Uterus (tissue), 4 donors: ENCODE measurements around the gene SLC35B2. TPM values are rescaled to one million over a fixed set of nuclear protein-coding genes. Genes with fewer than 3 reads are reported as not detected.

Source experiments
- DNase-seq, 2 donors: peaks; one replicate each; pipeline ENCODE4 v3.0.0-alpha.2; 2019 to 2020
- H3K27ac ChIP-seq, 2 donors: fragments of 200-600 bp; sonication (generic); 1 replicate in 1 of 2; 2 replicates in 1 of 2; pipeline ENCODE4 v1.5.1; 2016 to 2018
- H3K27me3 ChIP-seq, 2 donors: fragments of 200-600 bp; sonication (generic); one replicate each; pipeline ENCODE4 v1.5.1; 2018 to 2019; ENCODE audit warnings: control low read depth in 1 of 2
- H3K36me3 ChIP-seq, 2 donors: fragments of 200-600 bp; sonication (generic); one replicate each; pipeline ENCODE4 v1.5.1; 2019; ENCODE audit warnings: control low read depth in 1 of 2
- H3K4me1 ChIP-seq, 2 donors: fragments of 200-600 bp; sonication (generic); one replicate each; pipeline ENCODE4 v1.5.1; 2018 to 2019; ENCODE audit warnings: control low read depth in 1 of 2
- H3K4me3 ChIP-seq, 2 donors: fragments of 200-600 bp; sonication (generic); 1 replicate in 1 of 2; 2 replicates in 1 of 2; pipeline ENCODE4 v1.5.1; 2018 to 2019; ENCODE audit warnings: mild to moderate bottlenecking in 1 of 2
- H3K9me3 ChIP-seq, 2 donors: fragments of 200-600 bp; sonication (generic); one replicate each; pipeline ENCODE4 v1.5.1; 2019; ENCODE audit warnings: control low read depth in 1 of 2
- CTCF ChIP-seq, 4 experiments: fragments of 200-600 bp in 2 of 4; fragments of 450-650 bp in 2 of 4; sonication (generic) in 2 of 4; IDR thresholded peaks; one replicate each; pipeline ENCODE4 v1.5.1; 2016 to 2019; ENCODE audit warnings: antibody characterized with exemption in 4 of 4, mild to moderate bottlenecking in 2 of 4, moderate library complexity in 1 of 4
- POLR2A ChIP-seq, 2 donors: fragments of 450-650 bp; IDR thresholded peaks; one replicate each; pipeline ENCODE4 v1.6.1; 2016; ENCODE audit warnings: antibody characterized with exemption in 2 of 2, mild to moderate bottlenecking in 1 of 2, moderate library complexity in 1 of 2
- intact Hi-C: fragments of 100-400 bp; cut with DNase I; formaldehyde crosslinking; loops from one replicate; pipeline ENCODE4 v1.15.1; 2023; ENCODE audit warnings: low total_unique reads
- total RNA-seq, 4 donors: library from RNA; depleted of rRNA in 3 of 4; stranded (reverse); fragments of >200 nt in 3 of 4; gene quantifications; one replicate each; pipeline versions ENCODE4 v1.1.0 to v1.2.4, GENCODE V29; 2014 to 2023
- donor health status: DM: yes; HTN: yes; CAD: no.

SLC35B2 gene
- total RNA-seq, 4 donors from 2014 or later: 5.9 to 39.5 (median 28.5) TPM

GRCh38 chr6:44260451-44261297, 3.3 kb upstream of the SLC35B2 start:
- peaks cover 0 to 27% of the 10 kb centered on the region in 2 donors for H3K4me1 ChIP-seq
- no peak overlapping the region for H3K4me3 ChIP-seq
- no peak overlapping the region for H3K27ac ChIP-seq
- no peaks in the 10 kb centered on the region for H3K36me3 ChIP-seq
- no peak for TF ChIP-seq POLR2A (IDR thresholded peaks at IDR 0.05)
- no peak for TF ChIP-seq CTCF (IDR thresholded peaks at IDR 0.05)
- DNase-seq: no peak
- no peaks in the 10 kb centered on the region for H3K27me3 ChIP-seq
- H3K9me3 ChIP-seq: no peaks in the 10 kb centered on the region
- intact Hi-C loops: no loop called here

GRCh38 chr6:44260011-44260410, 2.7 kb upstream of the SLC35B2 start:
- Histone ChIP-seq H3K27me3 (no peaks in the 10 kb centered on the region), H3K4me3 (no peak overlapping the region), H3K9me3 (no peaks in the 10 kb centered on the region), H3K4me1 (peaks cover 0 to 27% of the 10 kb centered on the region in 2 donors), H3K27ac (no peak overlapping the region), H3K36me3 (no peaks in the 10 kb centered on the region)
- DNase-seq: no peak
- no peak for TF ChIP-seq CTCF (IDR thresholded peaks at IDR 0.05)
- TF ChIP-seq POLR2A (IDR thresholded peaks at IDR 0.05): no peak
- intact Hi-C loops: no loop called here

GRCh38 chr6:44258921-44259320, 1.6 kb upstream of the SLC35B2 start:
- no peak for TF ChIP-seq POLR2A (IDR thresholded peaks at IDR 0.05)
- Histone ChIP-seq H3K9me3 (no peaks in the 10 kb centered on the region), H3K4me1 (peaks cover 0 to 21% of the 10 kb centered on the region in 2 donors), H3K27me3 (no peaks in the 10 kb centered on the region), H3K36me3 (no peaks in the 10 kb centered on the region), H3K4me3 (no peak overlapping the region), H3K27ac (no peak overlapping the region)
- intact Hi-C loops: no loop called here
- DNase-seq: no peak

- Histone ChIP-seq H3K4me1 (peaks cover 0 to 15% of the 10 kb centered on the region in 2 donors), H3K27me3 (no peaks in the 10 kb centered on the region), H3K27ac (peak overlapping the region; percentile 90 to 96), H3K4me3 (no peak overlapping the region), H3K36me3 (no peaks in the 10 kb centered on the region), H3K9me3 (no peaks in the 10 kb centered on the region)
- intact Hi-C loops: no loop called here
- peak in 1 of 2 donors; percentile 14 for DNase-seq
- TF ChIP-seq CTCF (IDR thresholded peaks at IDR 0.05) (no peak), POLR2A (IDR thresholded peaks at IDR 0.05) (no peak)
Observed at GRCh38 chr6:44258325-44258863, 1.1 kb upstream of the SLC35B2 start.

- H3K9me3 ChIP-seq: no peaks in the 10 kb centered on the region
- H3K36me3 ChIP-seq: no peaks in the 10 kb centered on the region
- H3K27ac ChIP-seq: peak overlapping the region; percentile 90 to 96
- TF ChIP-seq CTCF (IDR thresholded peaks at IDR 0.05) (no peak), POLR2A (IDR thresholded peaks at IDR 0.05) (no peak)
- no peak for DNase-seq
- no peaks in the 10 kb centered on the region for H3K27me3 ChIP-seq
- peak overlapping the region; percentile 62 to 89 for H3K4me3 ChIP-seq
- peaks cover 0 to 13% of the 10 kb centered on the region in 2 donors for H3K4me1 ChIP-seq
- intact Hi-C loops: no loop called here
Observed at GRCh38 chr6:44257753-44258324, 511 bp upstream of the SLC35B2 start.
